GM18499 (cell line): ENCODE results near the gene RGMB.
A peak's percentile ranks its signal among the peaks of the same experiment; 100 is the strongest.

Experiments
- ATAC-seq: cut with Tn5 transposase; IDR thresholded peaks from one replicate; pipeline ENCODE4 v1.9.1; 2021; ENCODE audit warnings: moderate number of reproducible peaks; ENCODE audit not compliant: insufficient read depth, unreplicated experiment

RGMB gene

GRCh38 chr5:98783051-98783649, 9.7 kb downstream of the RGMB start:
- no peak for ATAC-seq

GRCh38 chr5:98784411-98784810, 10.9 kb downstream of the RGMB start:
- ATAC-seq = no peak

- ATAC-seq = no peak
Measured at GRCh38 chr5:98785244-98785643, 11.8 kb downstream of the RGMB start.

GRCh38 chr5:98786191-98786853, 12.9 kb downstream of the RGMB start:
- no peak for ATAC-seq

GRCh38 chr5:98787131-98787719, 13.8 kb downstream of the RGMB start:
- ATAC-seq = no peak

- no peak for ATAC-seq
Measured at GRCh38 chr5:98789029-98789428, 15.6 kb downstream of the RGMB start.

GRCh38 chr5:98791001-98791519, 17.6 kb downstream of the RGMB start:
- ATAC-seq = no peak

- no peak for ATAC-seq
Measured at GRCh38 chr5:98791898-98792580, 18.6 kb downstream of the RGMB start.

GRCh38 chr5:98793223-98793622, 19.8 kb downstream of the RGMB start:
- ATAC-seq = no peak

GRCh38 chr5:98794001-98794400, 20.5 kb downstream of the RGMB start:
- no peak for ATAC-seq

GRCh38 chr5:98794414-98795080, 21.1 kb downstream of the RGMB start:
- no peak for ATAC-seq

GRCh38 chr5:98795243-98795642, 21.8 kb downstream of the RGMB start:
- no peak for ATAC-seq

- ATAC-seq = no peak
Measured at GRCh38 chr5:98796197-98796972, 22.9 kb downstream of the RGMB start.

- no peak for ATAC-seq
Measured at GRCh38 chr5:98798371-98798770, 24.9 kb downstream of the RGMB start.

GRCh38 chr5:98798847-98799246, 25.4 kb downstream of the RGMB start:
- no peak for ATAC-seq

GRCh38 chr5:98804066-98804465, 30.6 kb downstream of the RGMB start:
- ATAC-seq = no peak

GRCh38 chr5:98805070-98805469, 31.6 kb downstream of the RGMB start:
- no peak for ATAC-seq

- ATAC-seq = no peak
Measured at GRCh38 chr5:98807806-98808205, 34.3 kb downstream of the RGMB start.

- no peak for ATAC-seq
Measured at GRCh38 chr5:98810206-98810605, 36.7 kb downstream of the RGMB start.

- peak; percentile 64 for ATAC-seq
Measured at GRCh38 chr5:98813755-98814154, 40.3 kb downstream of the RGMB start.
